SIG-M5 treated with dmso at 0.1 percent for 504 hours (cell line): ENCODE data around the gene RAP1GDS1.
"Not testable (repeated sequence)": the region's sequence is repeated elsewhere in the genome, so short reads cannot be mapped to it uniquely, and the experiment has no call there.

ENCODE experiments used
- DNase-seq: peaks from one replicate; lab custom pipeline; 2025; ENCODE audit not compliant: unreplicated experiment; lab: John Stamatoyannopoulos, UW

The RAP1GDS1 gene

DNA sequence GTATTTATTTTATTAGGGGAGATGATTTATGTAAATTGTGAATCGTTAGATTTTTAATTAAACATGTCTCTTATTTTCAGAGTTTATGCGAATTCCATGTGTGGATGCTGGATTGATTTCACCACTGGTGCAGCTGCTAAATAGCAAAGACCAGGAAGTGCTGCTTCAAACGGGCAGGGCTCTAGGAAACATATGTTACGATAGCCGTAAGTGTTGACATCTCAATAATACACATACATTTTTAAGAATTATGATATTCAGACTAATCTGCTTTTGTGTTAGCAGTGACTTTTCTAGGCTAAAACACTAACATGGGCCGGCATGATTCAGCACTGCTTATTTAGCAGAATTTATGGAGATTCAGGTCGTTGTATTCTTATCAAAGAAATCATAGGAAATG lies 91.2 kb downstream of the RAP1GDS1 start:
- no peak for DNase-seq

DNA sequence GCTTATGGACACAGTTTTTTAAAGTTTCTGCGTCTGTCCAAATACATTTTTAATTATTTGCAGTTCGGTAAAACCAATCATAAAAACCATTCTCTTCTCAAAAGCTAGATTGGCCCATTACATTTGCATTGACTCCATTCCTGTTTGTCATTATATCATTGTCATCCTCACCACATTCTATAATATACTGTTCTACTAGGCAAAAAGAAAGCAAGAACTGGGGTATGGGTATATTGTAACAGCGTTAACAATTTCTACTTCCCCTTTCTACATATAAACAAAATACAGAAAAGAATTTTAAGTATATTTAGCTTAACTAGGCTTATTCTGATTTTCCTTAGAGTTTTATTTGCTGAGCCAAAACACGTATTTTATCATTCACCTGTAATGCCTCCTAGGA lies 91.8 kb downstream of the RAP1GDS1 start:
- no peak for DNase-seq

DNA sequence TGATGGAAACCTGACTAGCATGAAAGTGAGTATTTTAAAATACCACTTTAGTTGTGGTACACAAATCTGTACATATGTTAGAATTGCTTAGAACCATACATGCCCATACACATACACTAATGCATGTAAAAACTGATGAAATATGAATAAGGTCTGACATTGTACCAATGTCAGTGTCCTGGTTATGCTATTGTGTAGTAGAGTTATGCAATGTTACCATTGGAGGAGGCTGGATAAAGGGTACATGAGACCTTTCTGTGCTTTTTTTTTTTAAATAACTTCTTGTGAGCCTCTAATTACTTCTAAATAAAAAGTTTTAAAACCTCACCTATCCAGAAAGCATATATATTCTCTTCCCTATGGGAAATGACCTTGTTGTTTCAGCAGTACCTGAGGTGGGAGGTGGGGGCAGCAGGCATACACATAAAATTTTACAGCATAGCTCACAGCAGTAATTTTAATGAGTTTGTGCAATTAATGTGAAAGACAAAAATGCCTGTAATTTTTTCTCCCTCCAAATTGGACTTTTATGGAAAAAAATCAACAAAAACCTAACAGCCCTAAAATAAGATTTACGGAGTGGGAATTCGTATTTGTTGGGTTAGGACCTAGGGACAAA lies 97.6 kb downstream of the RAP1GDS1 start:
- DNase-seq, result no peak

DNA sequence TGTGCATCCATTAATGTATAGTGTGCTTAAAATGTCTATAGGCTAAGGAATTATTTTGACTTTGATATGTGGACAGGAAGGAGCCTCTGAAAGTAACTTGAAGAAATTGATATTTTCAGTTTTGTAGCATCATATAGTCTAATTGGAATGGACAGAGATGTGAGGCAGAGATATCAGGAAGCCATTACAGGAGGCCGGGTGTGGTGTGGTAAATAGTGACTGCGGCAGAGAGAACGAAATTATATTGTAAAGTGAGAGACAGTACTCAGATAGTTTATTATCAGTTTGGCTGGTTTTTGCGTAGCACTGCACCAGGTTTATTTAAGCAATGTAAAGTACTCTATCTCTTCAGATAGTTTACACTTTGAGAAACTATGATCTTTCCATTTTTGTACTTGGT lies 98.5 kb downstream of the RAP1GDS1 start:
- no peak for DNase-seq

DNA sequence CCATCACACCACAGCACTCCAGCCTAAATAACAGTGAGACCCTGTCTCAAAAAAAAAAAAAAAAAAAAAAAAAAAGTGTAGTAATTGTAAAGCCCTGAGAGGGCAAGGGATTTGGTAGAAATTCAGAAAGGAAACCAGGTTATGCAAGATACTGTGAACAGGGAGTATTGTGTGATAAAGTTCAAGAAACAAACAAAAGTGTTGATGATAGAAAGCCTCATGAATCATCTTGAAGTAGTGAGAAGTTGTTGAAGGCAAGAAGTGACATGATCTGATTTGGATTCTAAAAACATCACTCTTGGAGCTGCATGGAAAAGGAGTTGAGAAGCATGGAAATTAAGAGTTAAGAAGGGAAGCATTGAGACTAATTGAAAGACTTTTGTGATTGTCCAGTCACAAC lies 102.2 kb downstream of the RAP1GDS1 start:
- DNase-seq, result no peak

DNA sequence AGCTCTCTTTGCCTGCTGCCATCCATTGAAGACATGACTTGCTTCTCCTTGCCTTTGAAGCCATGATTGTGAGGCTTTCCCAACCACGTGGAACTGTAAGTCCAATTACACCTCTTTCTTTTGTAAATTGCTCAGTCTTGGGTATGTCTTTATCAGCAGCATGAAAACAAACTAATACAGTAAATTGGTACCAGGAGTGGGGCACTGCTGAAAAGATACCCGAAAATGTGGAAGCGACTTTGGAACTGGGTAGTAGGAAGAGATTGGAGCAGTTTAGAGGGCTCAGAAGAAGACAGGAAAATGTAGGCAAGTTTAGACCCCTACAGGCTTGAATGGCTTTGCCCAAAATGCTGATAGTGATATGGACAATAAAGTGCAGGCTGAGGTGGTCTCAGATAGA lies 105.1 kb downstream of the RAP1GDS1 start:
- not testable (repeated sequence) for DNase-seq

DNA sequence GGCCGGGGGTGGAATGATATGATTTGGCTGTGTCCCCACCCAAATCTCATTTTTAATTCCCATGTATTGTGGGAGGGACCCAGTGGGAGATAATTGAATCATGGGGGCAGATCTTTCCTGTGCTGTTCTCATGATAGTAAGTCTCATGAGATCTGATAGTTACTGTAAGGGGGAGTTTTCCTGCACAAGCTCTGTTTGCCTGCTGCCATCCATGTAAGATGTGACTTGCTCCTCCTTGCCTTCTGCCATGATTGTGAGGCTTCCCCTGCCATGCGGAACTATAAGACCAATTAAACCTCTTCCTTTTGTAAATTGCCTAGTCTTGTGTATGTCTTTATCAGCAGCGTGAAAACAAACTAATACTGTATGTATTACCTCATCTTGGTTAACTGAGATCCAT lies 106.8 kb downstream of the RAP1GDS1 start:
- not testable (repeated sequence) for DNase-seq

DNA sequence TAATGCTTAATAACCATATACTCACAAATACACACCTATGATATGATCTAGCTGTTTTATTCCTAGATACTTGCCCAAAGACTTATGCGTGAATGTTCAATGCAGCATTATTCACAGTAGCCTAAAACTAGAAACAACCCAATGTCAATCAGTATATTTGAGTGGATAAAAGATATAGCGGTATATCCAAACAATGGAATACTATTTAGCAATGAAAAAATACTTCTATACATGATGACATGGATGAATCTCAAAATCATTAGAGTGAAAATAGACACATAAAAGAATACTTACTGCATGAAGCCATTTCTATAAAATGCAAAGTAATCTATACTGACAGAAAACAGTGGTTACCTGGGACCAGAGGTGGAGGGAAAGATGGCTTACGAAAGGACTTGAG lies 108.1 kb downstream of the RAP1GDS1 start:
- DNase-seq, result no peak

DNA sequence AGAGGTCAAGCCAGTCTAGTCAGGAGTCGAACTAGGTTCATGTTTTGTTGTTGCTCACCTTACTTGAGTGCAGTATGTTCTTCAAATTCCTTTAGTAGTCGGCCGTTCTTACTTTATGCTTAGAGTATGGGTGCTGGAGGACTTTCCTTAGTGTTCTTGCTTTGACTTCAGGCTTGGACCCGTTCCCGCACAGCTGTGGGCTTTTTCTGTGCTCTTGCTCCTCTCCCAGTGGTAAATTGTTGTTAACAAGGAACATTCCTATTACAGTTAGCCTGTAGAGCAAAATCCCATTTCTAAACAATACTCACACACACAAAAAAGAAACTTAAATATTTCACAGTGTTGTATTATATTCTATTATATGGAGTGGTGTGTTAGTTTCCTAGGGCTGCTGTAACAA lies 113.5 kb downstream of the RAP1GDS1 start:
- no peak for DNase-seq

DNA sequence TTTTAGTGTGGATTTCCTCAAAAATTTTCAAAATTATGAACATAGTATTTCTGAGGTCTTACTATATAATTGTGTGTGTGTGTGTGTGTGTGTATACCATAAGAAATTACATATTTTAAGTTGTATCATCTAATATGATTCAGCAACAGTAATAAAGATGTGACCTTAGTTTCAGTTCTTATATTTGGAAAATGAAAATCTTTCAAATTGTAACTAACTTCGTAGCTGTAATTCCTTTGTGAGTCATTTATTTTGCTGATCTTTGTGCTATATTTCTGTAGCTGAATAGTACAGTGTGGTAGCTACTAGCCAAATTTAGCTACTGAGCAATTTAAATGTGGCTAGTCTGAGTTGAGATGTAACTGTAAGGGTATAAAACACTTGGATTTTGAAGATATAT lies 116.4 kb downstream of the RAP1GDS1 start:
- DNase-seq, result no peak

DNA sequence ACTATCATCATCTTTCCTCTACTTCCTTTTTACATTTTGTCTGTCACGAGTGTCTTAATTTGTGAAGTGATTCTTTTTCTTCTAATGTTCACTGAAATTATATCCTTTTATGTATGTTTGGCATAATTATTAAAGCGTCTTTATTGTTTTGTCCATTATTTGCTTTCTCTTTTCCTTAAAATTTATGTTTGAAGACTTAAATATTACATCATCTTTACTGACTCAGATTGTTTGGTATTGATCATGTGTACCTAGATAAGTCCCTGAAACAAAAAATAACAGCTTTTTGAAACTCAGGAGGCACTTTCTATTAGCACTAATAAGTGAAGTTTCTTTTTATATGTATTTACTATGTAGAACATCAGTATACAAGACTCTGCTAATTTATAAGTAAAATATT lies 120.1 kb downstream of the RAP1GDS1 start:
- no peak for DNase-seq

DNA sequence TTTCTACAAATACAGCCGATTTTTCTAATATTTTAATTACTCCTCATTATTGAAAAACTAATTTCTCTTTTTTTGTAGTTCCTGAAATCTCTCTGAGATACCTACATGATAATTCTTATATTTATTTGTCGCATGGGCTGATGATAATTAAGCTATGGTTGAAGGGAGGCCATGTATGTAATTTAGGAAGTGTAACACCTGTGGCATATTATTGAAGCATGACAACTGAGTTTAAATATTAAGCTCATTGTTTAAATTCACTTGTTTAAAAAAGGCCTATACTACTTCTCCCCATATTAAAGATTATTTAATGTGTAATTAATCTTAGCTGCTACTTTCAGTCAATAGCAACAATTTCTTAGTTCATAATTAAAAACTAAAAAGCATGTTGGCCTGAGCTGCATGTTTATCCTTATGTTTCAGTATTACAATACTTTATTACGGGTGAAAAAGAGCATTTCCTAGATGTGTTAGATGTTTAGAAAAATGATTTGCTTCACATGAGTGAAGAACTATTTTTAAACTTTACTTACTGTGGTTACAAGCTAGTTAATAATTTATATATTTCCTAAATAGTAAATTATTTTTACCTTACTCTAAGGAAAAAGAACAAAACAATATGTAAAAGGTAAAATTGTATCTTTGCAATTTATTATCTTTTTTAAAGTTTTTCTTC lies 122.4 kb downstream of the RAP1GDS1 start:
- DNase-seq, result no peak

DNA sequence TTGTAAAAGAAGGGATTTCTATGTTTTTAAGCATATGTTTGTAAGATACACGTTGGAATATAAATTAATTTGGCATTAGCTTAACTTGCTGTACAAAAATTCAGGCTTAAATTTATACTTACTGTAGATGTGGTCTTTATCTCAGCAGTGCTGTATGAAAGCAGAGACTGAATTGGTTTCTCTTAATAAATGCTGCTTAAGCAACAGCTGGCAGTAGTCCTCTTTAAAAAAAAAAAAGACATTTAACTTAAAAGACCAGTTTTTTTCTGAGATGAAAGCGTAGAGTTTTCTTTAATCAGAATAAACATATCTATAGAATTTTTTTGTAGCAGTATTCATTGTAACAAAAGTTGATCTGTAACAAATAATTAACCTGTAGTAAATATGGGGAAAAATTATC lies 124.6 kb downstream of the RAP1GDS1 start:
- no peak for DNase-seq

DNA sequence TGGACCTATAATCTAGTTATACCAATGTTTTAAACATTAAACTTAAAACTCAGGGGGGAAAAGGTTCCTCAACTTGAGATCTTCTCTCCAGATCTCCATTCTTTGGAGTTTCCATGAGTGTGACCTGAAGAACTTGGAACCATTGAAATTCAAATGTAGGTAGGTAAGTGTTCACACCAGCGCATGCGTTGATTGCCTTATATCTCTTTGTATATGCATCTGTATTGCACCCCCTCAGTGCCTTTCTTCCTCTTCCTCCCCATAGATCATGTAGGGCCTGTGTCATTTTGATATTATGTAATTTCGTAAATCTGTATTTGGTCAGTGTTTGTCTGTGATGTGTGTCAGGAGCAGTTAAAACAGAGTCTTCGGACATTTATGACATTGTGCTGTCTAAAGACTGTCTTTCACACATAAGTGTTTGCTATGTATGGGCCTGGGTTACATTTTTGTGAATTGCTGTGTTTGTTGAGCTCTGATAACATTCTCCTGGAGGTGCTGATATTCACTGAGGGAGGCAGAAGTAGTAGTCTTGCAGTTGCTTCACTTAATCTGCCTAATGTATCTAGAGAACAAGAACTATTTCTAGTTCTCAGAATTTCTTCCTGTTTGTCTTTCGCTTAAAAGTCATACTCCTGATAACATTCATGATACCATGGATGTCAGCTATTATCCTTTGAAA lies 126.3 kb downstream of the RAP1GDS1 start:
- DNase-seq, result no peak

DNA sequence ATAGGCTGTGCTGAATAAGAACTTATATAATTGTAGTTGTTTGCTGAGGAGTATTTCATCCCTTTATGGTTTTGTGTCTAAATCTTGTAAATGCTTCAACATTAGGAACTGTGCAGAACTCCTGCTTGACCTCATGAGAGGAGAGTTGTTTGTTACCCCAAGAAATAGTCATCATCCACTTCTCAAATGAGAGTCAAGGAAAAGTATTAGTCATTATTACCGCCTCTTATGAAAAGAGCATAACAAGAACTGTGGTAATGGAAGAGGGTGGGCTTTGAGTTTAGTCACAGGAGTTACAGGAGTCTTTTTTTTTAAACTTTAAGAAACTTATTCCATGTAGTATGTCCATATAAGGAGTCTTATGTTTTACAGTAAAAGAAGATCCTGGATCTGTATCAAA lies 132.9 kb downstream of the RAP1GDS1 start:
- DNase-seq, result no peak

DNA sequence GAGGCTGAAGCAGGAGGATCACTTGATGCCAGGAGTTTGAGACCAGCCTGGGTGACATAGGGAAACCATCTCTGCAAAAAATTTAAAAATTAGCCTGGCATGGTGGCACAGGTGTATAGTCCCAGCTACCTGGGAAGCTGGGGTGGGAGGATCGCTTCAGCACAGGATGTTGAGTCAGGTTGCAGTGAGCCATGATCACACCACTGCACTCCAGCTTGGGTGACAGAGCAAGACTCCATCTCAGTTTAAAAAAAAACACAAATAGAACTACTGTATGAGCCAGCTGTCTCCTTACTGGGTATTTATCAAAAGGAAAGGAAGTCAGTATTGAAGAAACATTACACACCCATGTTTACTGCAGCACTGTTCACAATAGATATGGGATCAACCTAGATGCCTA lies 138.7 kb downstream of the RAP1GDS1 start:
- no peak for DNase-seq

DNA sequence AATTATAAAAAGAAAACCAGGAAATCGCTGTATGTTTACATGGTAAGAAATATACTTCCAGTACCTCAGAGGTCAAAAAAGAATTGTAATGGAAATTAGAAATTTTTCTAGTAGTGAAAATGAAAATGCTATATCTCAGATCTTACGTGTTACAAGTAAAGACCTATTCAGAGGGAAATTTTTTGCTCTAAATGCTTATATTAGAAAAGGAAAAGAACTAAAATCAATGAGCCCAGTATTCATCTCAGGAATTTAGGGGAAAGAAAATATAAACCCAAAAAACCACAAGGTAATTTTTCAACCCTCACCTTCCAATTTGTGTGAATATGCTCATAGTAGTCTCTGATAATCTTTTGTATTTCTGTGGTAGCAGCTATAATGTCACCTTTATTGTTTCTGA lies 145.6 kb downstream of the RAP1GDS1 start:
- DNase-seq, result no peak

DNA sequence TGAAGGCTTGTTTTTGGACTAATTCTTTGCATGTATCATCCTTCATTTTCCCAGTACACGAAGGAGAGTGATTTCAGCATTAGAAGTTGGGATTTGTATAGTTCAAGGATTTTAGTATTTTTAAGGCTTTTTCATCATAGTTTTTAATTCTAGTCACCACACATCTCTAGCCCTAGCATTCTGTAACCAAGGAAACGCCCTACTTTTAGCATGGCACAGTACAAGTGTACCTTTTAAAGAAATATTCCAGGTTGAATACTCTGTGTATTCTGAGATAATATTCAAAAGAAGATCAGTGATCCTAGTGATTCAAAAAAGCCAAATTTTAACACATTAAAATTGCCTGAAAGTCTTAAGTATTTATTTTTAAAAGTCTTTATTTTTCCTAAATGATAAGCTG lies 150.5 kb downstream of the RAP1GDS1 start:
- DNase-seq, result no peak

DNA sequence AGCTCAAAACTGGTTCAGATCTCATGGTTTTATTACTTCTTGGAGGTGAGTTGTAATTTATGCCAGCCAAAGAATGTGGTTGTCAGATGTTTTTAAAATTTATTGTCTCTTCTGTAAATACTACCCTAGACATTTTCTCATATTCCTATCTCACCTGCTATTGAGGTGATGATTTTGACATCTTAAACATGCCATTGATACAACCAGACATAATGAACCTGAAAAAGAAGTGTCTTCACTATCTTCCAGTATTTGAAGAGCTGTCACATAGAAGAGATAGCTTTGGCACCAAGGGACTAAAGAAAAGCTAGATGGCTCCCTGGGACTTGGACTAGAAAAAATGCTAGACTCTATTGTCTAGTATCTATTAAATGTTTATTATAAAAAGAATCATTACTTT lies 155.7 kb downstream of the RAP1GDS1 start:
- DNase-seq, result no peak

DNA sequence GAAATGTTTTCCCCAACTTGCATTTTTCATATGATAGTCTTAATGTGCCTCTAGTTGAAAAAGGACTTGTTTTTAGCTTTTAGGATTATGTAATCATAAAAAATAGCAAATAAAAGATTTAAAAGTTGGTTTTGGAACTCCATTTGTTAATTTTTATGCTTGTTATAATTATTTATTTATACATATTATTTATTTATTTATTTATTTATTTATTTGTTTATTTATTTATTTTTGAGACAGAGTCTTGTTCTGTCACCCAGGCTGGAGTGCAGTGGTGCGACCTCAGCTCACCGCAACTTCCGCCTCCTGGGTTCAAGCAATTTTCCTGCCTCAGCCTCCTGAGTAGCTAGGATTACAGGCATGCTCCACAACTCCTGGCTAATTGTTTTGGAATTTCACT lies 159.0 kb downstream of the RAP1GDS1 start:
- DNase-seq, result not testable (repeated sequence)

DNA sequence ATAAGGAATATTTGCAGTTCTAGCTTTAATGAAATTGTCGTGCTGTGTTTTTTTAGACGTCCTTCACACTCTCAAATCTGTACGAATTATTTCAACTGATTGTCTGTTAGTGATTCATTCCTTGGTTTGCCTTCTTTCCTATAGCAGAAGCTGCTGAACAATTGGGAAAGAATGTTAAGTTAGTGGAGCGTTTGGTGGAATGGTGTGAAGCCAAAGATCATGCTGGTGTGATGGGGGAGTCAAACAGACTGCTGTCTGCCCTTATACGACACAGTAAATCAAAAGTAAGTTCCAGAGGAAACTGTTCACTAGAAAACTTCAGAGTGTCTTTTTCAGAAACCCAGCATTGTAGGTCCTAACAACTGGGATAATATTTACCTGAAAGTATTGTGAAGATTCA lies 159.9 kb downstream of the RAP1GDS1 start:
- no peak for DNase-seq

DNA sequence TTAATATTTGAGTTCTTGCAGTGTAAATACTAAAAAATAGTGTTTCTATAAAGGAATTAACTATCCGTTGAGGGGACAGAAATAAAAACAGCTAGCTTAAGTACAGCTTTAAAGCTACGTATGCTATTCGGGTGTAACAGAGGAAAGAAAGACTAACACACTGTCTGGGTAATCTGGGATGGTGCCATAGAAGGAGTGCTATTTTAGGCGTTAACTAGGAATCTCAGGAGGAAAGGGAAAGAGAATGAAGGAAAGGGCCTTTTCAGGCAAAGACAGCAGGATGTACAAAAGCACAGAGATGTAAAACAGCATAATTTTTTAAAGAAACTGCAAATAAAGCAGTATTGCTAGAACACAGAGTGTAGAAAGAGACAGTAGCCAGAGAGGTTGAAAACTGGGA lies 161.8 kb downstream of the RAP1GDS1 start:
- no peak for DNase-seq
